HepG2 (cell line): Measurements from ENCODE around the gene VAMP8. TPM values are rescaled to one million over a fixed set of nuclear protein-coding genes. Genes with fewer than 3 reads are reported as not detected.

Experiments
- ATAC-seq: fragments of 200-7000 bp; cut with Tn5 transposase; 3 replicates; pipeline ENCODE4 v1.9.1; 2020; ENCODE audit warnings: mild to moderate bottlenecking, moderate library complexity
- BruUV-seq: library from RNA; stranded (reverse); fragments of 400-500 nt; replicated peaks from 2 replicates; lab custom pipeline; 2021; lab: Mats Ljungman, UMichigan
- CTCF ChIA-PET: fragments of 300-600 bp; formaldehyde crosslinking; extraction: SDS; loops from one replicate; lab custom pipeline; 2021; ENCODE audit warnings: low total read pairs, inconsistent platforms, low intra/inter-chr PET ratio; lab: Yijun Ruan, JAX
- POLR2A ChIA-PET: fragments of 350-600 bp; sonication (Branson Sonifier 250); formaldehyde crosslinking; loops from one replicate; lab custom pipeline; 2020; ENCODE audit warnings: antibody characterized with exemption, inconsistent platforms; lab: Yijun Ruan, JAX
- DNase-seq: peaks from one replicate; pipeline ENCODE4 v3.0.0-alpha.2; 2015; ENCODE audit warnings: low spot score
- FAIRE-seq: peaks from 3 replicates; lab custom pipeline; 2011; peaks lifted over from hg19 to GRCh38; lab: Jason Lieb, UNC
- H2AFZ ChIP-seq: one replicate; pipeline ENCODE4 v1.6.1; 2011; ENCODE audit warnings: low read length, inconsistent platforms
- H3K27ac ChIP-seq: fragments of 300-600 bp; 3 replicates; pipeline ENCODE4 v1.8.0; 2011; ENCODE audit warnings: mixed run types, mild to moderate bottlenecking, mixed read lengths, low read length, inconsistent platforms; ENCODE audit not compliant: insufficient read depth; ENCODE audit errors: extremely low read length
- H3K27me3 ChIP-seq, 2 experiments: fragments of 200-600 bp in 1 of 2; 2 replicates in 1 of 2; 3 replicates in 1 of 2; pipeline versions ENCODE4 v1.6.0 to v1.8.0; 2011; ENCODE audit warnings: low read length in 2 of 2, mild to moderate bottlenecking in 2 of 2, moderate library complexity in 2 of 2, inconsistent platforms in 1 of 2; ENCODE audit not compliant: insufficient read depth in 2 of 2, control insufficient read depth in 1 of 2
- H3K36me3 ChIP-seq, 2 experiments: fragments of 200-600 bp in 1 of 2; replicated peaks in 1 of 2; 2 replicates in 1 of 2; 3 replicates in 1 of 2; pipeline versions ENCODE4 v1.5.1 to v1.8.0; 2011; ENCODE audit warnings: low read length in 2 of 2, inconsistent platforms in 1 of 2; ENCODE audit not compliant: insufficient read depth in 2 of 2, control insufficient read depth in 1 of 2
- H3K4me1 ChIP-seq: 2 replicates; pipeline ENCODE4 v1.5.1; 2012; ENCODE audit warnings: low read length, inconsistent platforms; ENCODE audit not compliant: insufficient read depth
- H3K4me2 ChIP-seq: 2 replicates; pipeline ENCODE4 v1.6.0; 2011; ENCODE audit warnings: low read depth, low read length, inconsistent platforms
- H3K4me3 ChIP-seq, 3 experiments: fragments of 200-600 bp in 1 of 3; sonication (generic), shearing (Covaris generic) in 1 of 3; replicated peaks in 1 of 3; 2 replicates each; pipeline ENCODE4 v1.5.1; 2011 to 2016; ENCODE audit warnings: low read length in 3 of 3, inconsistent platforms in 2 of 3, low read depth in 2 of 3, mild to moderate bottlenecking in 2 of 3, control low read depth in 1 of 3, mixed read lengths in 1 of 3; ENCODE audit not compliant: insufficient read depth in 1 of 3
- H3K79me2 ChIP-seq: one replicate; pipeline ENCODE4 v1.6.1; 2011; ENCODE audit warnings: low read length, inconsistent platforms; ENCODE audit not compliant: insufficient read depth
- H3K9ac ChIP-seq: 2 replicates; pipeline ENCODE4 v1.6.0; 2011; ENCODE audit warnings: mild to moderate bottlenecking, low read depth, low read length, inconsistent platforms; ENCODE audit not compliant: insufficient read depth
- H3K9me3 ChIP-seq: 2 replicates; pipeline ENCODE4 v1.5.1; 2012; ENCODE audit warnings: mild to moderate bottlenecking, low read length
- H4K20me1 ChIP-seq: 2 replicates; pipeline ENCODE4 v1.6.0; 2011; ENCODE audit warnings: inconsistent platforms, mild to moderate bottlenecking, low read length, moderate library complexity; ENCODE audit not compliant: insufficient read depth
- ARID5B ChIP-seq: IDR thresholded peaks from 2 replicates; pipeline ENCODE4 v1.4.0; 2020; ENCODE audit warnings: mild to moderate bottlenecking, missing genetic modification reagents
- CEBPG ChIP-seq: IDR thresholded peaks from 2 replicates; pipeline ENCODE4 v1.6.1; 2016
- E2F5 ChIP-seq: sonication (generic); formaldehyde crosslinking; conservative IDR thresholded peaks from 2 replicates; pipeline ENCODE4 v1.4.0; 2020; ENCODE audit warnings: missing genetic modification reagents
- HCFC1 ChIP-seq: fragments of 150-350 bp; IDR thresholded peaks from 2 replicates; pipeline ENCODE4 v1.6.1; 2014; ENCODE audit warnings: low read depth, low read length
- MED1 ChIP-seq: sonication (generic); formaldehyde crosslinking; IDR thresholded peaks from 2 replicates; pipeline ENCODE4 v1.4.0; 2020; ENCODE audit warnings: missing genetic modification reagents
- THAP7 ChIP-seq: sonication (generic); formaldehyde crosslinking; IDR thresholded peaks from 2 replicates; pipeline ENCODE4 v1.8.1; 2023; ENCODE audit warnings: mild to moderate bottlenecking, missing genetic modification reagents
- THAP8 ChIP-seq: sonication (generic); formaldehyde crosslinking; IDR thresholded peaks from 2 replicates; pipeline ENCODE4 v1.5.1; 2020; ENCODE audit warnings: missing genetic modification reagents, mild to moderate bottlenecking, borderline replicate concordance
- ZNF354B ChIP-seq: sonication (generic); formaldehyde crosslinking; IDR thresholded peaks from 2 replicates; pipeline ENCODE4 v1.8.0; 2022; ENCODE audit warnings: mild to moderate bottlenecking, missing genetic modification reagents
- ZNF460 ChIP-seq: sonication (generic); formaldehyde crosslinking; IDR thresholded peaks from 2 replicates; pipeline ENCODE4 v1.5.1; 2020; ENCODE audit warnings: missing genetic modification reagents, mild to moderate bottlenecking, borderline replicate concordance
- ZNF629 ChIP-seq: sonication (generic); formaldehyde crosslinking; conservative IDR thresholded peaks from 2 replicates; pipeline ENCODE4 v1.5.0; 2020; ENCODE audit warnings: missing genetic modification reagents
- WGBS: methylation state at CpG from one replicate; pipeline ENCODE4 v1.1.6; 2017; ENCODE audit warnings: low lambda C conversion rate; 5-methylcytosine and 5-hydroxymethylcytosine counted together
- in situ Hi-C: cut with HindIII; loops from 2 replicates; pipeline ENCODE4 v1.10.0; 2017; ENCODE audit warnings: low pct_unique_long_range_greater_than_20kb; ENCODE audit not compliant: extremely low pct_ligation_motif_present
- intact Hi-C: fragments of 100-400 bp; cut with micrococcal nuclease; formaldehyde crosslinking; loops from one replicate; pipeline ENCODE4 v1.10.0; 2022; ENCODE audit not compliant: unreplicated experiment
- polyA plus RNA-seq, 8 experiments: library from polyadenylated mRNA; depleted of rRNA in 3 of 8; stranded (reverse) in 7 of 8; unstranded in 1 of 8; fragments of >200 nt; fragmentation: Illumina TruSeq in 4 of 8; extraction: Trizol in 4 of 8; gene quantifications; 2 replicates each; pipeline versions ENCODE4 v1.2.1 to v1.2.3, GENCODE V29; 2011 to 2016; ENCODE audit warnings: low read depth in 4 of 8, missing spikeins in 1 of 8, mixed read lengths in 1 of 8; ENCODE audit not compliant: insufficient read depth in 1 of 8
- total RNA-seq, 5 experiments: library from RNA; depleted of rRNA; stranded (reverse); fragments of >200 nt; fragmentation: Illumina TruSeq; extraction: Trizol; gene quantifications; 2 replicates each; pipeline ENCODE4 v1.2.3, GENCODE V29; 2016; ENCODE audit warnings: low read depth in 1 of 5

VAMP8 gene
- total and polyA plus RNA-seq, 2 of the 13 experiments (the other 11 are each of a cell fraction or from before 2014, with no cell fraction given), result 83.3 to 157 TPM

GRCh38 chr2:85582492-85582891, 5.1 kb downstream of the VAMP8 start:
- in situ Hi-C loops, result no loop called here
- Histone ChIP-seq H3K27ac (no peak overlapping the region), H3K79me2 (peaks cover 12% of the 10 kb centered on the region), H2AFZ (no peak overlapping the region), H3K4me3 (no peak overlapping the region), H4K20me1 (no peaks in the 10 kb centered on the region)
- ATAC-seq, result no peak
- TF ChIP-seq ZNF460 (CRISPR knock-in tag) (peak; percentile 8; the same call in 1 of the 2 replicates), HCFC1 (no peak), E2F5 (CRISPR knock-in tag) (no peak), ZNF354B (CRISPR knock-in tag) (0 out of 2 replicates have a peak, but pooled peaks have one; percentile 53)
- TF ChIP-seq, all 625 proteins: peak for 2
- ChIA-PET POLR2A (interaction anchor here (3.8 to 22.7 kb wide), 2 partner anchors 23 kb away, joined by 134 to 795 read pairs; partner anchors contain the start of genes C2orf68, GGCX, RNF181 and TMEM150A), CTCF (no interaction called here)
- WGBS, result 100% methylated on average over 1 of the region's 1 CpG
- no peak for DNase-seq
- BruUV-seq, result no TSS peak
- Histone ChIP-seq H3K9me3 (no peaks in the 10 kb centered on the region), H3K4me2 (no peak overlapping the region), H3K9ac (no peak overlapping the region), H3K4me1 (peaks cover 72% of the 10 kb centered on the region), H3K36me3 (peaks cover 0 to 7% of the 10 kb centered on the region in 2 experiments; a peak in 4 of 5 replicates), H3K27me3 (no peaks in the 10 kb centered on the region; a peak in 1 of 5 replicates)
- intact Hi-C loops, result no loop called here
- FAIRE-seq, result no peak

GRCh38 chr2:85583667-85584353, 6.4 kb downstream of the VAMP8 start:
- H3K4me3 ChIP-seq, result peak overlapping the region; percentile 64 to 83 (median 65)
- peak overlapping the region; percentile 100 for H3K4me2 ChIP-seq
- peaks cover 7% of the 10 kb centered on the region for H3K79me2 ChIP-seq
- no peak for FAIRE-seq
- peaks cover 80% of the 10 kb centered on the region for H3K4me1 ChIP-seq
- peak overlapping the region; percentile 96 for H3K9ac ChIP-seq
- ATAC-seq, result peak; percentile 17
- intact Hi-C loops (loop anchor here (2.0 kb wide), 2 partner anchors 25 to 33 kb away; partner anchors contain the start of gene USP39), in situ Hi-C loops (no loop called here)
- ChIA-PET POLR2A (interaction anchor here (1.0 to 22.7 kb wide), 6 partner anchors 11 to 164 kb away, joined by 3 to 795 read pairs (median 17); partner anchors contain the start of genes C2orf68, GGCX, MAT2A and RNF181), CTCF (no interaction called here)
- H3K27me3 ChIP-seq, result no peaks in the 10 kb centered on the region
- BruUV-seq, result TSS peak; percentile 88
- no peak overlapping the region for H2AFZ ChIP-seq
- peak overlapping the region; percentile 99 for H3K27ac ChIP-seq
- peak; percentile 73 for DNase-seq
- H4K20me1 ChIP-seq, result no peaks in the 10 kb centered on the region
- no peaks in the 10 kb centered on the region for H3K9me3 ChIP-seq
- peaks cover 0 to 7% of the 10 kb centered on the region in 2 experiments; a peak in 4 of 5 replicates for H3K36me3 ChIP-seq
- 45% methylated on average over 2 of the region's 16 CpGs for WGBS
- TF ChIP-seq MED1 (CRISPR knock-in tag) (peak; percentile 28; the same call in 1 of the 2 replicates), ZNF629 (CRISPR knock-in tag) (peak; percentile 95), THAP7 (CRISPR knock-in tag) (0 out of 2 replicates have a peak, but pooled peaks have one; percentile 1), CEBPG (CRISPR knock-in tag) (peak; percentile 87), THAP8 (CRISPR knock-in tag) (0 out of 2 replicates have a peak, but pooled peaks have one; percentile 56), ARID5B (CRISPR knock-in tag) (peak; percentile 22; the same call in 1 of the 2 replicates)
